GM23338 (cell line): ENCODE results near the gene CRK. TPM values are rescaled to one million over a fixed set of nuclear protein-coding genes. Genes with fewer than 3 reads are reported as not detected.

ENCODE experiments used
- ATAC-seq: fragments of 200-7000 bp; cut with Tn5 transposase; 3 replicates; pipeline ENCODE4 v1.9.1; 2020
- DNase-seq: peaks from one replicate; pipeline ENCODE4 v3.0.0-alpha.2; 2015; ENCODE audit warnings: low spot score
- H2AFZ ChIP-seq: fragments of 200-600 bp; sonication (generic); 2 replicates; pipeline ENCODE4 v1.8.0; 2016; ENCODE audit warnings: antibody characterized with exemption, mild to moderate bottlenecking, moderate library complexity
- H3F3A ChIP-seq: fragments of 200-600 bp; sonication (generic); replicated peaks from 2 replicates; pipeline ENCODE4 v1.8.0; 2017; ENCODE audit warnings: antibody characterized with exemption, mixed run types, low read depth
- H3K27ac ChIP-seq: fragments of 200-600 bp; sonication (generic); 2 replicates; pipeline ENCODE4 v1.6.1; 2016; ENCODE audit warnings: low read depth
- H3K27me3 ChIP-seq: fragments of 200-600 bp; sonication (generic); 2 replicates; pipeline ENCODE4 v1.8.0; 2016; ENCODE audit warnings: mild to moderate bottlenecking, mixed run types, moderate library complexity; ENCODE audit not compliant: insufficient read depth
- H3K36me3 ChIP-seq: fragments of 200-600 bp; sonication (generic); 2 replicates; pipeline ENCODE4 v1.8.0; 2016; ENCODE audit warnings: mild to moderate bottlenecking; ENCODE audit not compliant: insufficient read depth
- H3K4me1 ChIP-seq: fragments of 200-600 bp; sonication (generic); 2 replicates; pipeline ENCODE4 v1.8.0; 2016; ENCODE audit warnings: mild to moderate bottlenecking, moderate library complexity; ENCODE audit not compliant: insufficient read depth
- H3K4me2 ChIP-seq: fragments of 200-600 bp; sonication (generic); 2 replicates; pipeline ENCODE4 v1.7.1; 2017; ENCODE audit warnings: mixed run types
- H3K4me3 ChIP-seq: fragments of 200-600 bp; sonication (generic); 2 replicates; pipeline ENCODE4 v1.6.1; 2016; ENCODE audit warnings: mixed run types
- H3K79me2 ChIP-seq: fragments of 200-600 bp; sonication (generic); replicated peaks from 2 replicates; pipeline ENCODE4 v1.8.0; 2017; ENCODE audit warnings: mild to moderate bottlenecking; ENCODE audit not compliant: insufficient read depth
- H3K9me2 ChIP-seq: fragments of 200-600 bp; sonication (generic); 2 replicates; pipeline ENCODE4 v1.8.0; 2017; ENCODE audit not compliant: insufficient read depth
- H4K20me1 ChIP-seq: fragments of 200-600 bp; sonication (generic); replicated peaks from 2 replicates; pipeline ENCODE4 v1.8.0; 2017; ENCODE audit warnings: mild to moderate bottlenecking; ENCODE audit not compliant: insufficient read depth
- H3K27ac Mint-ChIP-seq: 2 replicates; pipeline ENCODE4 v1.8.0; 2020; ENCODE audit warnings: inconsistent platforms, mild to moderate bottlenecking, moderate library complexity, mixed read lengths
- H3K27me3 Mint-ChIP-seq: 3 replicates; pipeline ENCODE4 v1.8.0; 2022; ENCODE audit warnings: low read depth, mild to moderate bottlenecking, moderate library complexity, mixed read lengths, inconsistent platforms; ENCODE audit not compliant: insufficient read depth, poor library complexity
- H3K36me3 Mint-ChIP-seq: 3 replicates; pipeline ENCODE4 v1.8.0; 2021; ENCODE audit warnings: low read depth, mild to moderate bottlenecking, inconsistent platforms, moderate library complexity, mixed read lengths
- H3K4me1 Mint-ChIP-seq: 3 replicates; pipeline ENCODE4 v1.8.0; 2020; ENCODE audit warnings: mild to moderate bottlenecking, inconsistent platforms, mixed read lengths
- H3K4me3 Mint-ChIP-seq: 3 replicates; pipeline ENCODE4 v1.8.0; 2021; ENCODE audit warnings: moderate library complexity, mild to moderate bottlenecking, inconsistent platforms, mixed read lengths
- H3K9me3 Mint-ChIP-seq: 3 replicates; pipeline ENCODE4 v1.8.0; 2020; ENCODE audit warnings: moderate library complexity, mild to moderate bottlenecking, inconsistent platforms, mixed read lengths
- CREB1 ChIP-seq: fragments of 250-450 bp; sonication (Bioruptor Pico); IDR thresholded peaks from 2 replicates; pipeline ENCODE4 v1.5.0; 2020; ENCODE audit warnings: low read depth, mild to moderate bottlenecking, moderate library complexity
- EZH2 ChIP-seq: fragments of 200-600 bp; sonication (generic); IDR thresholded peaks from one replicate; pipeline ENCODE4 v1.8.0; 2017; ENCODE audit warnings: antibody characterized with exemption, mild to moderate bottlenecking, low read depth; ENCODE audit not compliant: unreplicated experiment
- EZH2phosphoT487 ChIP-seq: fragments of 200-600 bp; sonication (generic); IDR thresholded peaks from one replicate; pipeline ENCODE4 v1.8.1; 2018; ENCODE audit warnings: antibody characterized with exemption; ENCODE audit not compliant: unreplicated experiment
- JUNB ChIP-seq: IDR thresholded peaks from one replicate; pipeline ENCODE4 v1.6.1; 2016; ENCODE audit warnings: antibody characterized with exemption; ENCODE audit not compliant: unreplicated experiment
- NANOG ChIP-seq: IDR thresholded peaks from 2 replicates; pipeline ENCODE4 v1.6.1; 2016; ENCODE audit warnings: antibody characterized with exemption, borderline replicate concordance
- POLR2AphosphoS5 ChIP-seq: IDR thresholded peaks from 2 replicates; pipeline ENCODE4 v1.6.1; 2016; ENCODE audit warnings: antibody characterized with exemption, low read depth
- STAT1 ChIP-seq: IDR thresholded peaks from one replicate; pipeline ENCODE4 v1.6.1; 2016; ENCODE audit warnings: antibody characterized with exemption; ENCODE audit not compliant: unreplicated experiment
- ZNF114 ChIP-seq: fragments of 250-450 bp; sonication (Bioruptor Pico); IDR thresholded peaks from 2 replicates; pipeline ENCODE4 v1.5.0; 2020; ENCODE audit warnings: mild to moderate bottlenecking, moderate library complexity
- ZNF331 ChIP-seq: fragments of 250-450 bp; sonication (Bioruptor Pico); IDR thresholded peaks from 2 replicates; pipeline ENCODE4 v1.5.0; 2020; ENCODE audit warnings: low read depth, mild to moderate bottlenecking, moderate library complexity
- polyA plus RNA-seq: library from polyadenylated mRNA; unstranded; fragments of >200 nt; fragmentation: Nextera tagmentation; extraction: Ambion mirVana; gene quantifications from 2 replicates; pipeline ENCODE4 v1.2.1, GENCODE V29; 2016
- total RNA-seq: library from RNA; depleted of rRNA; stranded (reverse); fragments of >200 nt; shearing (Covaris generic); gene quantifications from 2 replicates; pipeline ENCODE4 v1.2.3, GENCODE V29; 2014
- TF ChIP-seq, protein P1 (sequence below): fragments of 250-450 bp; sonication (Bioruptor Pico); IDR thresholded peaks from 2 replicates; pipeline ENCODE4 v1.5.0; 2020; ENCODE audit warnings: mild to moderate bottlenecking, moderate library complexity
- TF ChIP-seq, protein P2 (sequence below), 2 experiments: fragments of 200-600 bp in 1 of 2; sonication (generic) in 1 of 2; conservative IDR thresholded peaks; 2 replicates each; pipeline versions ENCODE4 v1.5.1 to v1.6.1; 2016 to 2017; ENCODE audit warnings: antibody characterized with exemption in 2 of 2, low read depth in 2 of 2, mild to moderate bottlenecking in 2 of 2, moderate library complexity in 1 of 2
- TF ChIP-seq, protein P3 (sequence below): IDR thresholded peaks from 2 replicates; pipeline ENCODE4 v1.6.1; 2016; ENCODE audit warnings: antibody characterized with exemption
- TF ChIP-seq, protein P4 (sequence below): IDR thresholded peaks from one replicate; pipeline ENCODE4 v1.6.1; 2018; ENCODE audit warnings: antibody characterized with exemption; ENCODE audit not compliant: unreplicated experiment

Gene CRK
- total and polyA plus RNA-seq, 2 experiments from 2014 or later: 32.6 to 59.8 TPM

DNA sequence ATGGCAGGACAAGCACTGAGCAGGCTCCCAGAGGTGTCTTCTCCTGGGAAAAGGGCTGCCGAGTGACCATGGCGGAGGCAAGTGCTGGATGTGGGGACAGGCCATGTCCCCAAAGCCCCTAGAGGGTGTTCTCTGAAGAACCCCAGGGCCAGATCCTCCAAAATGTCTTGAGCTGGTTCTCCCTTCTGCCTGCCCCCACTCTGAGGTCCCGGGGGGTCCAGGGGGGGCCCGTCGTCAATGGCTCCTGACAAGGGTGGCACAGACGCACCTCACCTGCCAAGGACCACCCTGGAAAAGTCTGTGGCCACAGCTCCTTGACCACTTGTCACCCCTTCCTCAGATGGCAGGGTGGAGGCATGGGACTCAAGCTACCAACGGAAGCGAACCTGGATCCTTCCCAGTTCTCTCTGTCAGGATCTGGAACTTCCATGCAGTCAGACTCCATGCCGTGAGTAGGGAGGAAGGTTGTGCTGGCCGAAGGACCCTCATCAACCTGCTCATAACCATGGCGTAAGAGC is 38.8 kb upstream of the CRK start:
- 0 out of 2 replicates have a peak, but pooled peaks cover 12% of the 10 kb centered on the region for H3F3A ChIP-seq
- H2AFZ ChIP-seq: no peak overlapping the region
- ATAC-seq (no peak), DNase-seq (no peak)
- Mint-ChIP-seq H3K27me3 (peaks cover 13% of the 10 kb centered on the region), H3K9me3 (no peaks in the 10 kb centered on the region; the same call in 2 of the 3 replicates), H3K4me3 (no peak overlapping the region), H3K36me3 (no peaks in the 10 kb centered on the region), H3K27ac (no peak overlapping the region), H3K4me1 (peaks cover 18% of the 10 kb centered on the region)
- no peak overlapping the region for H3K27ac ChIP-seq
- no peak overlapping the region for H3K4me3 ChIP-seq
- no peak overlapping the region for H3K4me2 ChIP-seq
- TF ChIP-seq EZH2phosphoT487 (no peak), EZH2 (no peak), POLR2AphosphoS5 (no peak), ZNF114 (CRISPR knock-in tag) (no peak), STAT1 (no peak), CREB1 (no peak), NANOG (no peak), JUNB (no peak), ZNF331 (CRISPR knock-in tag) (no peak)
- TF ChIP-seq, protein P1, sequence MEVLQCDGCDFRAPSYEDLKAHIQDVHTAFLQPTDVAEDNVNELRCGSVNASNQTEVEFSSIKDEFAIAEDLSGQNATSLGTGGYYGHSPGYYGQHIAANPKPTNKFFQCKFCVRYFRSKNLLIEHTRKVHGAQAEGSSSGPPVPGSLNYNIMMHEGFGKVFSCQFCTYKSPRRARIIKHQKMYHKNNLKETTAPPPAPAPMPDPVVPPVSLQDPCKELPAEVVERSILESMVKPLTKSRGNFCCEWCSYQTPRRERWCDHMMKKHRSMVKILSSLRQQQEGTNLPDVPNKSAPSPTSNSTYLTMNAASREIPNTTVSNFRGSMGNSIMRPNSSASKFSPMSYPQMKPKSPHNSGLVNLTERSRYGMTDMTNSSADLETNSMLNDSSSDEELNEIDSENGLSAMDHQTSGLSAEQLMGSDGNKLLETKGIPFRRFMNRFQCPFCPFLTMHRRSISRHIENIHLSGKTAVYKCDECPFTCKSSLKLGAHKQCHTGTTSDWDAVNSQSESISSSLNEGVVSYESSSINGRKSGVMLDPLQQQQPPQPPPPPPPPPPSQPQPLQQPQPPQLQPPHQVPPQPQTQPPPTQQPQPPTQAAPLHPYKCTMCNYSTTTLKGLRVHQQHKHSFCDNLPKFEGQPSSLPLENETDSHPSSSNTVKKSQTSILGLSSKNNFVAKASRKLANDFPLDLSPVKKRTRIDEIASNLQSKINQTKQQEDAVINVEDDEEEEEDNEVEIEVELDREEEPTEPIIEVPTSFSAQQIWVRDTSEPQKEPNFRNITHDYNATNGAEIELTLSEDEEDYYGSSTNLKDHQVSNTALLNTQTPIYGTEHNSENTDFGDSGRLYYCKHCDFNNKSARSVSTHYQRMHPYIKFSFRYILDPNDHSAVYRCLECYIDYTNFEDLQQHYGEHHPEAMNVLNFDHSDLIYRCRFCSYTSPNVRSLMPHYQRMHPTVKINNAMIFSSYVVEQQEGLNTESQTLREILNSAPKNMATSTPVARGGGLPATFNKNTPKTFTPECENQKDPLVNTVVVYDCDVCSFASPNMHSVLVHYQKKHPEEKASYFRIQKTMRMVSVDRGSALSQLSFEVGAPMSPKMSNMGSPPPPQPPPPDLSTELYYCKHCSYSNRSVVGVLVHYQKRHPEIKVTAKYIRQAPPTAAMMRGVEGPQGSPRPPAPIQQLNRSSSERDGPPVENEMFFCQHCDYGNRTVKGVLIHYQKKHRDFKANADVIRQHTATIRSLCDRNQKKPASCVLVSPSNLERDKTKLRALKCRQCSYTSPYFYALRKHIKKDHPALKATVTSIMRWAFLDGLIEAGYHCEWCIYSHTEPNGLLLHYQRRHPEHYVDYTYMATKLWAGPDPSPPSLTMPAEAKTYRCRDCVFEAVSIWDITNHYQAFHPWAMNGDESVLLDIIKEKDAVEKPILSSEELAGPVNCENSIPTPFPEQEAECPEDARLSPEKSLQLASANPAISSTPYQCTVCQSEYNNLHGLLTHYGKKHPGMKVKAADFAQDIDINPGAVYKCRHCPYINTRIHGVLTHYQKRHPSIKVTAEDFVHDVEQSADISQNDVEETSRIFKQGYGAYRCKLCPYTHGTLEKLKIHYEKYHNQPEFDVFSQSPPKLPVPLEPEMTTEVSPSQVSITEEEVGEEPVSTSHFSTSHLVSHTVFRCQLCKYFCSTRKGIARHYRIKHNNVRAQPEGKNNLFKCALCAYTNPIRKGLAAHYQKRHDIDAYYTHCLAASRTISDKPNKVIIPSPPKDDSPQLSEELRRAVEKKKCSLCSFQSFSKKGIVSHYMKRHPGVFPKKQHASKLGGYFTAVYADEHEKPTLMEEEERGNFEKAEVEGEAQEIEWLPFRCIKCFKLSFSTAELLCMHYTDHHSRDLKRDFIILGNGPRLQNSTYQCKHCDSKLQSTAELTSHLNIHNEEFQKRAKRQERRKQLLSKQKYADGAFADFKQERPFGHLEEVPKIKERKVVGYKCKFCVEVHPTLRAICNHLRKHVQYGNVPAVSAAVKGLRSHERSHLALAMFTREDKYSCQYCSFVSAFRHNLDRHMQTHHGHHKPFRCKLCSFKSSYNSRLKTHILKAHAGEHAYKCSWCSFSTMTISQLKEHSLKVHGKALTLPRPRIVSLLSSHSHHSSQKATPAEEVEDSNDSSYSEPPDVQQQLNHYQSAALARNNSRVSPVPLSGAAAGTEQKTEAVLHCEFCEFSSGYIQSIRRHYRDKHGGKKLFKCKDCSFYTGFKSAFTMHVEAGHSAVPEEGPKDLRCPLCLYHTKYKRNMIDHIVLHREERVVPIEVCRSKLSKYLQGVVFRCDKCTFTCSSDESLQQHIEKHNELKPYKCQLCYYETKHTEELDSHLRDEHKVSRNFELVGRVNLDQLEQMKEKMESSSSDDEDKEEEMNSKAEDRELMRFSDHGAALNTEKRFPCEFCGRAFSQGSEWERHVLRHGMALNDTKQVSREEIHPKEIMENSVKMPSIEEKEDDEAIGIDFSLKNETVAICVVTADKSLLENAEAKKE (CRISPR knock-in tag): no peak
- TF ChIP-seq, protein P2, sequence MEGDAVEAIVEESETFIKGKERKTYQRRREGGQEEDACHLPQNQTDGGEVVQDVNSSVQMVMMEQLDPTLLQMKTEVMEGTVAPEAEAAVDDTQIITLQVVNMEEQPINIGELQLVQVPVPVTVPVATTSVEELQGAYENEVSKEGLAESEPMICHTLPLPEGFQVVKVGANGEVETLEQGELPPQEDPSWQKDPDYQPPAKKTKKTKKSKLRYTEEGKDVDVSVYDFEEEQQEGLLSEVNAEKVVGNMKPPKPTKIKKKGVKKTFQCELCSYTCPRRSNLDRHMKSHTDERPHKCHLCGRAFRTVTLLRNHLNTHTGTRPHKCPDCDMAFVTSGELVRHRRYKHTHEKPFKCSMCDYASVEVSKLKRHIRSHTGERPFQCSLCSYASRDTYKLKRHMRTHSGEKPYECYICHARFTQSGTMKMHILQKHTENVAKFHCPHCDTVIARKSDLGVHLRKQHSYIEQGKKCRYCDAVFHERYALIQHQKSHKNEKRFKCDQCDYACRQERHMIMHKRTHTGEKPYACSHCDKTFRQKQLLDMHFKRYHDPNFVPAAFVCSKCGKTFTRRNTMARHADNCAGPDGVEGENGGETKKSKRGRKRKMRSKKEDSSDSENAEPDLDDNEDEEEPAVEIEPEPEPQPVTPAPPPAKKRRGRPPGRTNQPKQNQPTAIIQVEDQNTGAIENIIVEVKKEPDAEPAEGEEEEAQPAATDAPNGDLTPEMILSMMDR (conservative IDR thresholded peaks at IDR 0.05; ENCODE audit: low read depth in 2 of 2): no peak
- TF ChIP-seq, protein P3, sequence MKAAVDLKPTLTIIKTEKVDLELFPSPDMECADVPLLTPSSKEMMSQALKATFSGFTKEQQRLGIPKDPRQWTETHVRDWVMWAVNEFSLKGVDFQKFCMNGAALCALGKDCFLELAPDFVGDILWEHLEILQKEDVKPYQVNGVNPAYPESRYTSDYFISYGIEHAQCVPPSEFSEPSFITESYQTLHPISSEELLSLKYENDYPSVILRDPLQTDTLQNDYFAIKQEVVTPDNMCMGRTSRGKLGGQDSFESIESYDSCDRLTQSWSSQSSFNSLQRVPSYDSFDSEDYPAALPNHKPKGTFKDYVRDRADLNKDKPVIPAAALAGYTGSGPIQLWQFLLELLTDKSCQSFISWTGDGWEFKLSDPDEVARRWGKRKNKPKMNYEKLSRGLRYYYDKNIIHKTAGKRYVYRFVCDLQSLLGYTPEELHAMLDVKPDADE: no peak
- TF ChIP-seq, protein P4, sequence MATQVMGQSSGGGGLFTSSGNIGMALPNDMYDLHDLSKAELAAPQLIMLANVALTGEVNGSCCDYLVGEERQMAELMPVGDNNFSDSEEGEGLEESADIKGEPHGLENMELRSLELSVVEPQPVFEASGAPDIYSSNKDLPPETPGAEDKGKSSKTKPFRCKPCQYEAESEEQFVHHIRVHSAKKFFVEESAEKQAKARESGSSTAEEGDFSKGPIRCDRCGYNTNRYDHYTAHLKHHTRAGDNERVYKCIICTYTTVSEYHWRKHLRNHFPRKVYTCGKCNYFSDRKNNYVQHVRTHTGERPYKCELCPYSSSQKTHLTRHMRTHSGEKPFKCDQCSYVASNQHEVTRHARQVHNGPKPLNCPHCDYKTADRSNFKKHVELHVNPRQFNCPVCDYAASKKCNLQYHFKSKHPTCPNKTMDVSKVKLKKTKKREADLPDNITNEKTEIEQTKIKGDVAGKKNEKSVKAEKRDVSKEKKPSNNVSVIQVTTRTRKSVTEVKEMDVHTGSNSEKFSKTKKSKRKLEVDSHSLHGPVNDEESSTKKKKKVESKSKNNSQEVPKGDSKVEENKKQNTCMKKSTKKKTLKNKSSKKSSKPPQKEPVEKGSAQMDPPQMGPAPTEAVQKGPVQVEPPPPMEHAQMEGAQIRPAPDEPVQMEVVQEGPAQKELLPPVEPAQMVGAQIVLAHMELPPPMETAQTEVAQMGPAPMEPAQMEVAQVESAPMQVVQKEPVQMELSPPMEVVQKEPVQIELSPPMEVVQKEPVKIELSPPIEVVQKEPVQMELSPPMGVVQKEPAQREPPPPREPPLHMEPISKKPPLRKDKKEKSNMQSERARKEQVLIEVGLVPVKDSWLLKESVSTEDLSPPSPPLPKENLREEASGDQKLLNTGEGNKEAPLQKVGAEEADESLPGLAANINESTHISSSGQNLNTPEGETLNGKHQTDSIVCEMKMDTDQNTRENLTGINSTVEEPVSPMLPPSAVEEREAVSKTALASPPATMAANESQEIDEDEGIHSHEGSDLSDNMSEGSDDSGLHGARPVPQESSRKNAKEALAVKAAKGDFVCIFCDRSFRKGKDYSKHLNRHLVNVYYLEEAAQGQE: no peak
- peaks cover 9% of the 10 kb centered on the region for H3K27me3 ChIP-seq
- no peaks in the 10 kb centered on the region for H4K20me1 ChIP-seq
- H3K36me3 ChIP-seq: no peaks in the 10 kb centered on the region
- peaks cover 6% of the 10 kb centered on the region; the same call in 1 of the 2 replicates for H3K4me1 ChIP-seq
- no peaks in the 10 kb centered on the region; the same call in 1 of the 2 replicates for H3K79me2 ChIP-seq
- no peaks in the 10 kb centered on the region for H3K9me2 ChIP-seq
